HL-60/S4 treated with phorbol 12-myristate 13-acetate at 8.2 ng/mL for 4 days and 3 days (cell line): ENCODE data around the gene ABHD17A.

Experiments used
- in situ Hi-C: fragments of 300-500 bp; cut with MboI; formaldehyde crosslinking; loops from 2 replicates; pipeline ENCODE4 v1.15.0; 2022; ENCODE audit warnings: low sequenced_read_pairs

Gene ABHD17A

GRCh38 chr19:1865172-1866010 lies 19.9 kb downstream of the ABHD17A start:
- in situ Hi-C loops, result no loop called here

- in situ Hi-C loops, result no loop called here
Observed at GRCh38 chr19:1864480-1865171, 20.7 kb downstream of the ABHD17A start.

GRCh38 chr19:1863638-1864479 lies 21.4 kb downstream of the ABHD17A start:
- in situ Hi-C loops, result no loop called here

GRCh38 chr19:1863328-1863637 lies 22.0 kb downstream of the ABHD17A start, which contains the start of gene KLF16:
KLF16 (minus strand) TSS chr19:1863579; CDS start chr19:1863497, 82 bp downstream.
- in situ Hi-C loops, result no loop called here

GRCh38 chr19:1862424-1863327 lies 22.6 kb downstream of the ABHD17A start:
- in situ Hi-C loops, result no loop called here

DNA sequence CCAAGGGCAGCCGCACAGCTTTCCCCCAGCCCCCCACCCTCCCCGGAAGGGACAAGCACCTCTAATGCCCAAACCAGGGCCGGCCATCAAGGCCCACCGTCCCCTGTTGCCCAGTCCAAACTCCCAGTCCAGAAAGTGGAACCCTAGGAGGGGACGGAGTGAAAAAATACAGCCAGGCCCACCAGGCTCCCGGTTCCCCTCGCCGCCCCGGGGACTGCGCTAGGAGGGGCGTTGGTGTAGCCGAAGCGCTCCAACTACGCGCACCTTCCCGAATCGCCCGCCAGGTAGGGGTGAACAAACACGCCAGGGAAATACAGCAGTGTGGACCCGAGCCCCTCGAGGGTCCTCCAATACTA lies 23.2 kb downstream of the ABHD17A start:
- in situ Hi-C loops, result no loop called here

DNA sequence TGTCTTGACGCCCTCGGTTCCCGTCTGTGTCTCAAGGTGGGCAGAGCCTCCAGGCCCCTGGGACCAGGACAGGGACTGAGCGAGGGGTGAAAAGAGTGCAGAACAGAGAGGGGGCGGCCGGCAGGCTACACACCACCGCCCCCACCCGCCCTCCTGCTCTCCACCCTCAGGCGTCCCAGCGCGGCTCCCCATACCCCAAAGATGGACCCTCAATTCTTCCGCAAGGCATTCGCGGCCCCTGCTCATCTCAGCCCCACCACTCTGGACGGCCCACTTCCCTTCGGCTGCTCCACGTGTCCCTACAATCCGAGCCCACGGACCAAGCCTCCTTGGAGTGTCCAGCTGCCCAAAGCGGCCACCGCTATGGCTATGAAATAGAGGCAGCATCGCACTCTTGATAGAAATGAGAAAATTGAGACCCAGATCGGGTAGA lies 23.7 kb downstream of the ABHD17A start:
- in situ Hi-C loops, result no loop called here

DNA sequence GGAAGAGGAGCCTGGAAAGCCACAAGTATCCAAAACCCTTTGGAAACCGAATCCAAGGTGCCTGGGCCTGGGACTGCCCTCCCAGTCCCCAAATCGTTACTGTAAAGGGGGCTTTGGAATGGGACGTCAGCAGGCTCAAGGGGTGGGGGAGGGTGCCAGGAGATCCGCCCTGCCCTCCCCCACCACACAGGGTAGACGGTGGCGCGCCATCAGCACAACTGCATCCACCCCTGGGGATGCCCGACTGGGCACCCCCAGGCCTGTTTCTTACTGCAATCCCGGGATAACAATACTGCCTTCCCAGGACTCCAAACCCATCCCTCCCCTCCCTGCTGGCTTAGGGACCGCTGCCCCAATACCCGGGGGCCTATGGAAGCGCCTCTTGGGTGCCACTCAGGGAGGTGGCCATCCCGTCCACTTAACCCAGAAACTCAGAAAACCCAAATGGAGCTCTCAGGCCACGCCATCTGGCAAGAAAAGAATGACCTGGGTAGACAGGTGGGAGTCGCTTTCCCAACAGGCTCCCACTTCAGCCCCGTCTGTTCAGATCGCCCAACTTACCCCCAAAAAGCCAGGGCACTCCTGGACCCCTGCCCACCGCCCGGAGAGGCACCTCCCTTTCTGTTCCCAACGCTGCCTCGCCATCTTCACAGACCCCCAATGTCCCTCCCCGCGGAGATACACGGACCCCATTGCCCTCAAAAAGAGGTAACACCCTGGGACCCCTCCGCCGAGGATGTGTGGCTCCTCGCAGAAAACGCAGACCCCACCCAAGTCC lies 24.3 kb downstream of the ABHD17A start:
- in situ Hi-C loops, result no loop called here

- in situ Hi-C loops, result no loop called here
Observed at GRCh38 chr19:1860042-1860775, 25.1 kb downstream of the ABHD17A start.

GRCh38 chr19:1859331-1859781 lies 25.9 kb downstream of the ABHD17A start:
- in situ Hi-C loops, result no loop called here

DNA sequence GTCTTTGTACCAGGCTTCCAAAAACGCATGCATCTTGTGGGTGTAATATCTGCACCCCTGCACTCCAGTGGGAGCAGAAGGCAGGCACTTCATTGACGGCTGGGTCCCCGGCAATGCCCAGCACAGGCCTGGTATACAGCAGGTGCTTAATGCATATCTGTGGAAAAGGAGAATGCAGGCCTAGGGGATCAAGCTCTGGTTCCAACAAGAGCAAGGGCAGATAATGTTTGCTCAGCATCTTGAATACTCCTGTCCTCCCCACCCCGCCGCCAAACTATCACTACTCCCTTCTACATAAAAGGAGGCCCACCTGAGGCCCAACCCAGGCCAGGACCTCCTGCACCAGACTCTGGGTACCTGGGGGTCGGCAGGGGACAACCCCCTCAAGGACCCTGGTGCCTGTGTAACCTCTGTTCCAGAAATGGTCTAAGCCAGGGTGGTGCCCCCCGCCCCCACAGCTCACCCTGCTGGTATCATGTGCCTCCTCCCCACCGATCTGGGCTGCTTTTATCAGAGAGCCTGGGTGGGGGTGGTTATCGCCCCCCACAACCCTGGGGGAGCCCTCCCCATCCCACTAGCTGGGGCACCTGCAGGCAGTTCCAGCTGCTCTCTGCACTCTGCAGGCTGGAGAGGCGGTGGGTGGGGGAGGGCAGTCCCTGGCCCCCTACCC lies 26.7 kb downstream of the ABHD17A start:
- in situ Hi-C loops, result no loop called here

DNA sequence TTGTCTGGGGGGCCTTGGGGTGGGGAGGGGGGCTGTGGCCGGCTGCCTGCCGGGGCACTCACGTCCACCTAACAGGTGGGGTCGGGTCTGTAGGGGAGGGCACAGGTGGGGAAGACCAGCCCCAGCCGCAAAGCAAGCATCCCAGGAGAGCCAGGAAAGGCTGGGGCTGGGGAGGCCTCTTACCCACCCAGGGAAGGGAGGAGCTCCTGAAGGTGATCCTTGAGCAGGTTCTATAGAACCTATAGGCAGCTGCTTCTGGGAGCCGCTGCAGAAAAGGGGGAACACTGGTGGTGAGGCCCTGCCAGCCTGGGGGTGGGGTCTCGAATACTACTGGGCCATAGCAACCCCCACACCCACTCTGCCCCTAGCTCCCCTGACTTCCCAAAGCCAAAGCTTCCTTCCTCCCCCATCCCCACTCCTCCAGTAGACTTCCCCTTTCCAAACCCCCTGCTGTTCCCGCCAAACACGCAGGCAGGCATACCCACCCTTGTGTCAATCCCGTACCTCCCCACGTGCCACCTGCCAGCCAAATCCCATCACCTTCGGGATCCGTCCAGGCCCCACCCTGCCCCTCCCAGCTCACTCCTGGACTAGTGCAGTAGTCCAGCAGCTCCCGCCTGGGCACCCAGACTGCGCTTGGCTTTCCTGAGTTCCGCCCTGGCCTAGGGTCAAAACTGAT lies 27.5 kb downstream of the ABHD17A start:
- in situ Hi-C loops, result no loop called here

DNA sequence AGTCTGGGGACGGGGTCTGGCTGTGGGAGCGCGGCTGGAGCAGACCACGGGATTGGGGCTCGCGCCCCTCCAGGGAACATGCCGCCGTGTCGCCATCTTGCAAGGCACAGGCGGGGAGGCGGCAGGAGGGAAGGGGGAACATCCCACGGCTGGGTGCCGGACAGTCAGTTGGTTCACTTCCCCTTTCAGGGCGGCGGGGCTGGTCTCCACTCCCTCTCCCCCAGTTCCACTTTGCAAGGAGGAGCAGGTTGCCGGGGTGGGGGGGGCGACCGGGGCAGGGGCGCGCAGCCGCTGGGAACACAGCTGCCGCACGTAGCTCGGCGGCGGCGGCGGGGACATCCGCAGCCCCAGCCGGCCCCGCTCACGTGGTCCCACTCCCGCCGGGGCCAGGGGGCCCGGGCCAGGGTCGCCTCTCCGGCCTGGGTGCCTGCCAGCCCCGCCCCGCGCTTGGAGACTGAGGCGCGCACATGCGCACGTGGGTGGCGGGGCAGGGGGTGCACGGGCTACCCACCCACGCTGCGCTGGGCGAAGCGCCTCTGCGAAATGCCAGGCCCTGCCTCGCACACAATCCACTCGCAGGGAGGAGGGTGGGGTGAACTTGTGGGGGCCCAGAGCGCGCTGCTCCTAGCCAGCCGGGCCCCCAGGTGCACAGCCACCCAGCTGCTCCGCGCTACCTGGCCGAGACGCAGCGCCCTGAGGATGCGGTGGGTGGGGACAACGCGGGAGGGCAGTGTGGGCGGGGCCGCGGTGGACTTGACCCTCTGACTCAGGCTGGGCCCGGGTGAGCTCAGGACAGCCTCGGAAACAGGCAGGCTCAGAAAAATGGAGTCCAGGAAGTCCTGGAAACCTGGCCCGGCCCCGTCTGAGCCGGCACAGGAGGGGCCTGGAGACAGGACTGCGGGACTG lies 28.3 kb downstream of the ABHD17A start:
- in situ Hi-C loops, result no loop called here

DNA sequence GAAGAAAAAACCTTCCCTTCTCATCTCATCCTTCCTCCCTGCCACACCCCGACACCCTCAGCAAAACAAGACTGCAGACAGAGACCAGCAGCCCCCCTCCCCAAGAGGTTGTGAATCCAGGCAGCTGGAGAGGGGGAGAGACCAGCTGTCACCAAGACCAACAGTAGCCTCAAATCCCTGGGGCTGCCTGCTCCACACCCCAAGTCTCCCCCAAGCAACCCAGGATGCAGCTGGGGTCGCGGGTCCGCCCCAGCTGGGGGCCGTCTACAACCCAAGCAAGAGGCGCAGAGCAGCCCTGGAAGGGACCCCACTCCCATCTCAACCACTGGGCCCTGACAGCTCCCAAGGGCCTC lies 29.0 kb downstream of the ABHD17A start:
- in situ Hi-C loops, result no loop called here

GRCh38 chr19:1855828-1856255 lies 29.5 kb downstream of the ABHD17A start:
- in situ Hi-C loops, result no loop called here

DNA sequence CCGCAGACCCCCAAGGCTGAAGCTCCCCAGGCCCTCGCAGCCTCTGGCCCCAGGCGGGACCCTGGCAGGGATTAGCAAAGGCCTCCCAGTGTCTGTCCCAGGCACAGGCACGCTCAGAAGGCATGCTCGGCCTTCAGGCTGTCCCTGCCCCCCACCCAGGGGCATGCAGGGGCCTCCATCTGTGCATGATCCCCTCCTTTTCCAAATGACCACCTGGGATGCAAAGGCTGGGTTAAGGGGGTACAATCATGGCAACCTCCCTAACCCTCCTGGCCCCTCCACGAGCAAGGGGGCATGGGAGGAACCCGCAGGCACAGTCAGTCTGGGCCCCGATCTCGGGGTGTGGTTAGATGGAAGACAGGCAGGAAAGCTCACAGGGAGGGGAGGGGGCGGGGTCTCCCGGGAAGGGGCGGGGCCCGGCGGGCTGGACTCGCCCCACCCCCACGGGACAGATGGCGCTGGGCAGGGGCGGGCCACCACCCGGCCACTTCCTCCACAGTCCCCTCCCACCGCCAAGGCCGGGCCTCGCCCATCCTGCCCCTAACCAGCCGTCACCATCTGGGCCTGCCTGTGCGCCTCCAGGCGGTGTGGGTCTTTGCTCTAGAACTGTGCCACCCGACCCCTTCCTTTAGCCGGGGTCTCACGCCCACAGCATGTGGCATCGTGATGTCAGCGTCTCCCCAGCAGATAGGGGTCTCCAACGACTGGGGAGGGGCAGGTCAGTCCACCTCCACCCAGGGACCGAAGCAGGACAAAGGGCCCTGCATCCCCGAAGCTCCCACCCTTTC lies 30.1 kb downstream of the ABHD17A start:
- in situ Hi-C loops, result no loop called here
